GM12872 (cell line): ENCODE results near the gene TMEM74B.

Source experiments
- TF ChIP-seq, protein P1 (sequence below): IDR thresholded peaks from 3 replicates; pipeline ENCODE4 v1.5.1; 2011; ENCODE audit warnings: low read depth, mild to moderate bottlenecking, low read length, moderate library complexity; ENCODE audit not compliant: insufficient read depth

Gene TMEM74B

GRCh38 chr20:1189827-1190226 lies 5.0 kb upstream of the TMEM74B start:
- TF ChIP-seq, protein P1, sequence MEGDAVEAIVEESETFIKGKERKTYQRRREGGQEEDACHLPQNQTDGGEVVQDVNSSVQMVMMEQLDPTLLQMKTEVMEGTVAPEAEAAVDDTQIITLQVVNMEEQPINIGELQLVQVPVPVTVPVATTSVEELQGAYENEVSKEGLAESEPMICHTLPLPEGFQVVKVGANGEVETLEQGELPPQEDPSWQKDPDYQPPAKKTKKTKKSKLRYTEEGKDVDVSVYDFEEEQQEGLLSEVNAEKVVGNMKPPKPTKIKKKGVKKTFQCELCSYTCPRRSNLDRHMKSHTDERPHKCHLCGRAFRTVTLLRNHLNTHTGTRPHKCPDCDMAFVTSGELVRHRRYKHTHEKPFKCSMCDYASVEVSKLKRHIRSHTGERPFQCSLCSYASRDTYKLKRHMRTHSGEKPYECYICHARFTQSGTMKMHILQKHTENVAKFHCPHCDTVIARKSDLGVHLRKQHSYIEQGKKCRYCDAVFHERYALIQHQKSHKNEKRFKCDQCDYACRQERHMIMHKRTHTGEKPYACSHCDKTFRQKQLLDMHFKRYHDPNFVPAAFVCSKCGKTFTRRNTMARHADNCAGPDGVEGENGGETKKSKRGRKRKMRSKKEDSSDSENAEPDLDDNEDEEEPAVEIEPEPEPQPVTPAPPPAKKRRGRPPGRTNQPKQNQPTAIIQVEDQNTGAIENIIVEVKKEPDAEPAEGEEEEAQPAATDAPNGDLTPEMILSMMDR: no peak

- TF ChIP-seq, protein P1: no peak
These were observed 3.6 kb upstream of the TMEM74B start for GRCh38 chr20:1188347-1188746.

- TF ChIP-seq, protein P1: no peak
These were observed 2.9 kb upstream of the TMEM74B start for GRCh38 chr20:1187605-1188171.

GRCh38 chr20:1186367-1186991 lies 1.7 kb upstream of the TMEM74B start:
- TF ChIP-seq, protein P1: no peak

DNA sequence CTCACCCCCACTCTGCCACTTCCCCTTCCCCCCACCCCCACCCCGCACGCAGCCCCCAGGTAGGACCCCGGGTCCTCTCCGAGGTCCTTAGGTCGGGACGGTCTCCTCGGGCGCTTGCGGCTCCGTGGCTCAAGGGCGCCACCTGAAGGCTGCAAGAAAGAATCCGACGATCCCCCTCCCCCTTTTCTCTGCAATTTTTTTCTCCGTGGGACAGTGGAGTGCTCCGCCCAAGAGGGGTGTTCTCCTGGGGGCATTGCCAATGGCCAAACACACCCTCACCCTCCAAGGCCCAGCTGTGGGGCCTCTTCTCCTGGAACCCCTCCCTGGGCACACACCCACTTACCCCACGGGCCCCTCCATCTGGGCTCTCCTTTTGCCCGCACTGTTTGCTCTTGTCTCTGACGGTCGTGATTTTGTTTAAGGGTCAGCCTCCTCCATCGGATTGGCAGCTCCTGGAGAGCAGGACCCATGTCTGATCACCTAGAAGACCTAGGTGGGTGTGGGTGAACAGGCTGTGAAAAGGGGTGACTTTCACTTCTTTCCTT lies 1.1 kb upstream of the TMEM74B start:
- TF ChIP-seq, protein P1: peak; percentile 63

DNA sequence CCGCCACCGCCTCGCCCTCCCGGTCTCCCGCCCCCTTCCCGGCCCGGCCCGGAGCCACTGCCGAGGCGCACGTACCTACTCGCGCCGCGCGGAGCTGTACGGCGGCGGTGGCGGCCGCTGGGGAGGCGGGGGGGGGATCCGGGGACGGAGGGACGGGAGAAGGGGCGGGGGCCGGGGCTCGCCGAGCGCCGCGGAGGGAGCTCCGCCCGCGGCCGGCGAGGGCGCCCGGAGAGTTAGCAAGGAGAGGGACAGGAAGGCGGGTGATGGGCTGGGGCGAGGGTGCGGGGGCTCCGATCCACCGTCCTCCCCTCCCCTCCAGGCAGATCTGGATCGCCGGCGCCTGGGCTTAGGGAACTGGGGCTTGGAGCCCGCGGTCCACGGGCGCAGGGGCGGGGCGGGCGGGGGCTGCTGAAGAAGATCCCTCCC lies 548 bp upstream of the TMEM74B start:
- TF ChIP-seq, protein P1: no peak

DNA sequence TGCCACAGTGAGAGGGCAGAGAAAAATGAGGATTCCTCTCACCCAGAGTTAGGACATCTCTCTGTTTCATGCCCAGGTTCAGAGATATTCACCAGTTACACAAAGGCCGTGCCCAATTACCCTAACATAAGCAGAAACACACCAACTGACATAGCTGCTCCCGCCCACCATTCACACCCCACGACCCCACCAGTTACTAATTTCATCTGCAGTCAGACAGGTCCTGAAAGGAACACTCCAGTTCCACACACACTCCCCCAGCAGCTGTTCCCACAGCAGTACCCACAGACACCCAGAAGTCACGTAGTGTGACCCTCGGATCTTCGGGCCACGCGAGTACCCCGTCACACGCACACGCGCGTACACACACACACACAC lies 532 bp downstream of the TMEM74B start:
- TF ChIP-seq, protein P1: no peak
